Ishikawa (cell line): ENCODE measurements around the gene ODAD3.

Source experiments
- CEBPB ChIP-seq: IDR thresholded peaks from 2 replicates; pipeline ENCODE4 v1.6.1; 2012
- CREB1 ChIP-seq: IDR thresholded peaks from 2 replicates; pipeline ENCODE4 v1.6.1; 2012; ENCODE audit warnings: low read depth
- EGR1 ChIP-seq: IDR thresholded peaks from 2 replicates; pipeline ENCODE4 v1.6.1; 2012
- EP300 ChIP-seq: IDR thresholded peaks from 2 replicates; pipeline ENCODE4 v1.6.1; 2012; ENCODE audit warnings: borderline replicate concordance
- FOXM1 ChIP-seq: IDR thresholded peaks from 2 replicates; pipeline ENCODE4 v1.6.1; 2012; ENCODE audit warnings: low read depth, borderline replicate concordance
- MAX ChIP-seq: IDR thresholded peaks from 2 replicates; pipeline ENCODE4 v1.6.1; 2012
- RAD21 ChIP-seq: IDR thresholded peaks from 2 replicates; pipeline ENCODE4 v1.6.1; 2012; ENCODE audit warnings: low read depth
- REST ChIP-seq: IDR thresholded peaks from 2 replicates; pipeline ENCODE4 v1.6.1; 2012; ENCODE audit warnings: low read depth, mild to moderate bottlenecking
- TCF12 ChIP-seq: IDR thresholded peaks from 2 replicates; pipeline ENCODE4 v1.6.1; 2012; ENCODE audit warnings: low read depth
- TEAD4 ChIP-seq: IDR thresholded peaks from 2 replicates; pipeline ENCODE4 v1.6.1; 2012
- YY1 ChIP-seq: IDR thresholded peaks from 2 replicates; pipeline ENCODE4 v1.6.1; 2012; ENCODE audit warnings: low read depth

GRCh38 chr19:11423791-11424181 is 11.1 kb downstream of the ODAD3 start:
- TF ChIP-seq RAD21, result no peak
- TF ChIP-seq YY1, result no peak
- TF ChIP-seq CREB1, result no peak
- TF ChIP-seq EGR1, result no peak
- TF ChIP-seq REST, result no peak
- TF ChIP-seq TEAD4, result no peak
- no peak for TF ChIP-seq MAX
- TF ChIP-seq EP300, result no peak
- no peak for TF ChIP-seq CEBPB
- no peak for TF ChIP-seq TCF12
- no peak for TF ChIP-seq FOXM1
